Endothelial cell of umbilical vein (primary cell): ENCODE measurements around the gene SERPINA3. TPM values are rescaled to one million over a fixed set of nuclear protein-coding genes. Genes with fewer than 3 reads are reported as not detected.

Experiments used
- BruUV-seq: library from RNA; stranded (reverse); fragments of 400-500 nt; replicated peaks from 2 replicates; lab custom pipeline; 2021; lab: Mats Ljungman, UMichigan
- CTCF ChIA-PET: fragments of 300-600, 350-600 bp; sonication (Branson Sonifier 250); formaldehyde crosslinking; loops from one replicate; lab custom pipeline; 2021; ENCODE audit warnings: antibody characterized with exemption, inconsistent platforms; lab: Charles Lee
- POLR2A ChIA-PET: fragments of 300-600, 350-600 bp; sonication (Branson Sonifier 250); formaldehyde crosslinking; loops from one replicate; lab custom pipeline; 2021; ENCODE audit warnings: antibody characterized with exemption, inconsistent platforms; lab: Charles Lee
- DNase-seq: peaks from one replicate; pipeline ENCODE4 v3.0.0-alpha.2; 2011; ENCODE audit warnings: low read depth, low spot score
- FAIRE-seq: peaks from 2 replicates; lab custom pipeline; 2011; peaks lifted over from hg19 to GRCh38; lab: Jason Lieb, UNC
- H2AFZ ChIP-seq: 2 replicates; pipeline ENCODE4 v1.6.0; 2012; ENCODE audit warnings: low read depth, low read length, control low read depth, inconsistent platforms
- H3K27ac ChIP-seq: 2 replicates; pipeline ENCODE4 v1.5.1; 2011; ENCODE audit warnings: low read depth, mild to moderate bottlenecking, control low read depth, low read length, moderate library complexity; ENCODE audit not compliant: insufficient read depth
- H3K27me3 ChIP-seq, 2 experiments: 2 replicates each; pipeline versions ENCODE4 v1.6.0 to v1.6.1; 2011; ENCODE audit warnings: low read length in 2 of 2, mixed read lengths in 1 of 2; ENCODE audit not compliant: control insufficient read depth in 2 of 2, insufficient read depth in 2 of 2
- H3K36me3 ChIP-seq, 2 experiments: 2 replicates in 1 of 2; 3 replicates in 1 of 2; pipeline ENCODE4 v1.5.1; 2011; ENCODE audit warnings: low read length in 2 of 2, mild to moderate bottlenecking in 1 of 2, moderate library complexity in 1 of 2; ENCODE audit not compliant: control insufficient read depth in 2 of 2, insufficient read depth in 2 of 2; ENCODE audit errors: extremely low read depth in 1 of 2
- H3K4me1 ChIP-seq: 3 replicates; pipeline ENCODE4 v1.5.1; 2011; ENCODE audit warnings: mild to moderate bottlenecking, low read length; ENCODE audit not compliant: control insufficient read depth, insufficient read depth; ENCODE audit errors: extremely low read depth
- H3K4me2 ChIP-seq: 2 replicates; pipeline ENCODE4 v1.6.1; 2011; ENCODE audit warnings: low read length, control low read depth, mixed read lengths; ENCODE audit not compliant: insufficient read depth
- H3K4me3 ChIP-seq, 3 experiments: fragments of 200-600 bp in 1 of 3; sonication (generic), shearing (Covaris generic) in 1 of 3; replicated peaks in 1 of 3; 2 replicates each; pipeline ENCODE4 v1.5.1; 2011 to 2016; ENCODE audit warnings: control low read depth in 3 of 3, low read length in 3 of 3, mild to moderate bottlenecking in 2 of 3, inconsistent platforms in 1 of 3, low read depth in 1 of 3, moderate library complexity in 1 of 3; ENCODE audit not compliant: insufficient read depth in 1 of 3
- H3K79me2 ChIP-seq: 2 replicates; pipeline ENCODE4 v1.6.0; 2012; ENCODE audit warnings: low read length, inconsistent platforms; ENCODE audit not compliant: control insufficient read depth, insufficient read depth
- H3K9ac ChIP-seq: replicated peaks from 2 replicates; pipeline ENCODE3; 2011; ENCODE audit warnings: low read length, control low read depth; ENCODE audit not compliant: insufficient read depth; ENCODE audit errors: extremely low read depth
- H3K9me1 ChIP-seq: replicated peaks from 3 replicates; pipeline ENCODE4 v1.6.0; 2011; ENCODE audit warnings: mild to moderate bottlenecking, low read length; ENCODE audit not compliant: control insufficient read depth, insufficient read depth; ENCODE audit errors: extremely low read depth
- H3K9me3 ChIP-seq: replicated peaks from 2 replicates; pipeline ENCODE4 v1.5.1; 2012; ENCODE audit warnings: low read length, inconsistent platforms; ENCODE audit not compliant: control insufficient read depth, insufficient read depth
- H4K20me1 ChIP-seq: replicated peaks from 2 replicates; pipeline ENCODE3; 2011; ENCODE audit warnings: mild to moderate bottlenecking, low read length; ENCODE audit not compliant: control insufficient read depth, insufficient read depth; ENCODE audit errors: extremely low read depth
- CTCF ChIP-seq, 2 donors: IDR thresholded peaks; 1 replicate in 1 of 2; 2 replicates in 1 of 2; pipeline ENCODE4 v1.5.1; 2011; ENCODE audit warnings: low read length in 2 of 2, mild to moderate bottlenecking in 2 of 2, moderate library complexity in 2 of 2, control low read depth in 1 of 2, inconsistent platforms in 1 of 2, low read depth in 1 of 2; ENCODE audit not compliant: insufficient read depth in 1 of 2; ENCODE audit errors: extremely low read depth in 1 of 2
- EZH2 ChIP-seq: IDR thresholded peaks from 2 replicates; pipeline ENCODE4 v1.6.1; 2012; ENCODE audit warnings: borderline replicate concordance, low read depth, mild to moderate bottlenecking, moderate library complexity, low read length, inconsistent platforms; ENCODE audit not compliant: severe bottlenecking
- FOS ChIP-seq: IDR thresholded peaks from 2 replicates; pipeline ENCODE4 v1.6.1; 2011; ENCODE audit warnings: mild to moderate bottlenecking, low read length, moderate library complexity, borderline replicate concordance; ENCODE audit not compliant: insufficient read depth
- GATA2 ChIP-seq: IDR thresholded peaks from 2 replicates; pipeline ENCODE4 v1.7.0; 2011; ENCODE audit warnings: low read depth, mild to moderate bottlenecking, moderate library complexity, mixed read lengths, low read length; ENCODE audit not compliant: insufficient read length, insufficient read depth
- JUN ChIP-seq: IDR thresholded peaks from 2 replicates; pipeline ENCODE4 v1.6.1; 2011; ENCODE audit warnings: borderline replicate concordance, low read depth; ENCODE audit not compliant: insufficient read length, insufficient read depth
- MAX ChIP-seq: IDR thresholded peaks from 2 replicates; pipeline ENCODE4 v1.6.1; 2011; ENCODE audit not compliant: insufficient read depth, insufficient read length
- MYC ChIP-seq: IDR thresholded peaks from one replicate; pipeline ENCODE4 v1.6.1; 2011; ENCODE audit warnings: mild to moderate bottlenecking, low read depth, low read length
- POLR2A ChIP-seq: IDR thresholded peaks from 2 replicates; pipeline ENCODE4 v1.6.1; 2012; ENCODE audit warnings: low read depth, mild to moderate bottlenecking, control low read depth, low read length
- POLR2AphosphoS5 ChIP-seq: IDR thresholded peaks from 2 replicates; pipeline ENCODE4 v1.6.1; 2012; ENCODE audit warnings: low read depth, mild to moderate bottlenecking, control low read depth, low read length, moderate library complexity; ENCODE audit not compliant: insufficient read depth
- dilution Hi-C: fragments of 300-500 bp; cut with MboI; formaldehyde crosslinking; loops from one replicate; pipeline ENCODE4 v1.15.0; 2019; ENCODE audit warnings: low sequenced_read_pairs; ENCODE audit not compliant: extremely low pct_ligation_motif_present
- intact Hi-C: fragments of 100-400 bp; cut with micrococcal nuclease; formaldehyde crosslinking; loops from one replicate; pipeline ENCODE4 v1.10.0; 2022
- polyA plus RNA-seq, 4 experiments: library from polyadenylated mRNA; depleted of rRNA in 3 of 4; stranded (reverse) in 3 of 4; unstranded in 1 of 4; fragments of >200 nt; gene quantifications; 2 replicates each; pipeline versions ENCODE4 v1.2.1 to v1.2.3, GENCODE V29; 2011 to 2012; ENCODE audit warnings: missing spikeins in 1 of 4
- total RNA-seq: library from RNA; stranded (reverse); gene quantifications from 2 replicates; pipeline ENCODE4 v1.2.3, GENCODE V29; 2021

The SERPINA3 gene
- total and polyA plus RNA-seq, 2 donors (not counting 3 experiments of a cell fraction or from before 2014, with no cell fraction given): not detected

- Histone ChIP-seq H3K79me2 (no peaks in the 10 kb centered on the region), H3K4me2 (no peak overlapping the region), H3K36me3 (no peaks in the 10 kb centered on the region), H3K27ac (no peak overlapping the region), H3K27me3 (no peaks in the 10 kb centered on the region), H3K9me3 (no peaks in the 10 kb centered on the region), H3K9ac (no peak overlapping the region), H3K9me1 (no peaks in the 10 kb centered on the region), H4K20me1 (no peaks in the 10 kb centered on the region), H3K4me1 (no peaks in the 10 kb centered on the region), H2AFZ (no peak overlapping the region), H3K4me3 (no peak overlapping the region)
- intact Hi-C loops: no loop called here
- FAIRE-seq (no peak), DNase-seq (no peak)
- POLR2A ChIA-PET: no interaction called here
- CTCF ChIA-PET: no interaction called here
- no peak for TF ChIP-seq POLR2AphosphoS5
- no peak for TF ChIP-seq FOS
- no peak for TF ChIP-seq MYC
- TF ChIP-seq POLR2A: no peak
- TF ChIP-seq JUN: no peak
- no peak for TF ChIP-seq MAX
- no peak for TF ChIP-seq EZH2
- no peak for TF ChIP-seq CTCF (IDR thresholded peaks at IDR 0.05; ENCODE audit: extremely low read depth in 1 of 2, insufficient read depth in 1 of 2, low read depth in 1 of 2, low read length in 2 of 2)
- no peak for TF ChIP-seq GATA2
- BruUV-seq: no TSS peak
- dilution Hi-C loops: no loop called here
Measured at GRCh38 chr14:94649543-94650443, 37.6 kb downstream of the SERPINA3 start.
